Neural cell (in vitro differentiated cells): Measurements from ENCODE around the gene DLG4.

Experiments used
- EP300 ChIP-seq: fragments of 450-650 bp; conservative IDR thresholded peaks from 2 replicates; pipeline ENCODE4 v1.6.1; 2014; ENCODE audit warnings: antibody characterized with exemption, mild to moderate bottlenecking, moderate library complexity; ENCODE audit not compliant: poor library complexity, severe bottlenecking
- EZH2 ChIP-seq: fragments of 200-600, 300-800 bp; shearing (Covaris generic), sonication (generic); IDR thresholded peaks from 2 replicates; pipeline ENCODE4 v1.6.1; 2014; ENCODE audit warnings: antibody characterized with exemption, low read length, borderline replicate concordance, mild to moderate bottlenecking; ENCODE audit not compliant: insufficient read depth, poor library complexity, severe bottlenecking
- MXI1 ChIP-seq: fragments of 450-650 bp; conservative IDR thresholded peaks from 2 replicates; pipeline ENCODE4 v1.6.1; 2014; ENCODE audit warnings: antibody characterized with exemption, mild to moderate bottlenecking; ENCODE audit not compliant: poor library complexity, severe bottlenecking
- POLR2AphosphoS5 ChIP-seq: IDR thresholded peaks from 2 replicates; pipeline ENCODE4 v1.6.1; 2012
- REST ChIP-seq: IDR thresholded peaks from 2 replicates; pipeline ENCODE4 v1.6.1; 2012; ENCODE audit warnings: borderline replicate concordance
- SMC3 ChIP-seq: fragments of 450-650 bp; conservative IDR thresholded peaks from 2 replicates; pipeline ENCODE4 v1.6.1; 2014; ENCODE audit warnings: antibody characterized with exemption, mild to moderate bottlenecking, moderate library complexity; ENCODE audit not compliant: poor library complexity
- TF ChIP-seq, protein P1 (sequence below): fragments of 450-650 bp; IDR thresholded peaks from 2 replicates; pipeline ENCODE4 v1.5.1; 2014; ENCODE audit warnings: antibody characterized with exemption, mild to moderate bottlenecking, moderate library complexity; ENCODE audit not compliant: poor library complexity, severe bottlenecking

GRCh38 chr17:7213895-7214299 lies 5.7 kb downstream of the DLG4 start:
- TF ChIP-seq, protein P1, sequence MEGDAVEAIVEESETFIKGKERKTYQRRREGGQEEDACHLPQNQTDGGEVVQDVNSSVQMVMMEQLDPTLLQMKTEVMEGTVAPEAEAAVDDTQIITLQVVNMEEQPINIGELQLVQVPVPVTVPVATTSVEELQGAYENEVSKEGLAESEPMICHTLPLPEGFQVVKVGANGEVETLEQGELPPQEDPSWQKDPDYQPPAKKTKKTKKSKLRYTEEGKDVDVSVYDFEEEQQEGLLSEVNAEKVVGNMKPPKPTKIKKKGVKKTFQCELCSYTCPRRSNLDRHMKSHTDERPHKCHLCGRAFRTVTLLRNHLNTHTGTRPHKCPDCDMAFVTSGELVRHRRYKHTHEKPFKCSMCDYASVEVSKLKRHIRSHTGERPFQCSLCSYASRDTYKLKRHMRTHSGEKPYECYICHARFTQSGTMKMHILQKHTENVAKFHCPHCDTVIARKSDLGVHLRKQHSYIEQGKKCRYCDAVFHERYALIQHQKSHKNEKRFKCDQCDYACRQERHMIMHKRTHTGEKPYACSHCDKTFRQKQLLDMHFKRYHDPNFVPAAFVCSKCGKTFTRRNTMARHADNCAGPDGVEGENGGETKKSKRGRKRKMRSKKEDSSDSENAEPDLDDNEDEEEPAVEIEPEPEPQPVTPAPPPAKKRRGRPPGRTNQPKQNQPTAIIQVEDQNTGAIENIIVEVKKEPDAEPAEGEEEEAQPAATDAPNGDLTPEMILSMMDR: peak; percentile 99
- TF ChIP-seq REST: no peak
- TF ChIP-seq POLR2AphosphoS5: no peak
- TF ChIP-seq EZH2: no peak
- peak; percentile 93 for TF ChIP-seq SMC3
- TF ChIP-seq EP300: peak; percentile 87
- TF ChIP-seq MXI1: peak; percentile 95
